Vagina (tissue), 2 donors: ENCODE data around the gene ESR1. TPM values are rescaled to one million over a fixed set of nuclear protein-coding genes. Genes with fewer than 3 reads are reported as not detected.
"Not testable (repeated sequence)": the region's sequence is repeated elsewhere in the genome, so short reads cannot be mapped to it uniquely, and the experiment has no call there.

Experiments used
- DNase-seq, 2 donors: peaks; one replicate each; pipeline ENCODE4 v3.0.0-alpha.2; 2017; ENCODE audit errors: extremely low spot score in 2 of 2
- H3K27ac ChIP-seq: fragments of 200-600 bp; sonication (generic); one replicate; pipeline ENCODE4 v1.5.1; 2019
- H3K27me3 ChIP-seq: fragments of 200-600 bp; sonication (generic); one replicate; pipeline ENCODE4 v1.5.1; 2019
- H3K36me3 ChIP-seq, 2 donors: fragments of 200-600 bp; sonication (generic); one replicate each; pipeline ENCODE4 v1.5.1; 2017 to 2019
- H3K4me1 ChIP-seq: fragments of 200-600 bp; sonication (generic); one replicate; pipeline ENCODE4 v1.5.1; 2019
- H3K4me3 ChIP-seq, 2 donors: fragments of 200-600 bp; sonication (generic); 1 replicate in 1 of 2; 2 replicates in 1 of 2; pipeline ENCODE4 v1.5.1; 2016 to 2019
- H3K9me3 ChIP-seq: fragments of 200-600 bp; sonication (generic); one replicate; pipeline ENCODE4 v1.5.1; 2019
- CTCF ChIP-seq, 3 experiments: fragments of 450-650 bp in 2 of 3; fragments of 200-600 bp in 1 of 3; sonication (generic) in 1 of 3; IDR thresholded peaks; one replicate each; pipeline ENCODE4 v1.5.1; 2017 to 2019; ENCODE audit warnings: antibody characterized with exemption in 3 of 3, mild to moderate bottlenecking in 2 of 3, moderate library complexity in 2 of 3
- POLR2A ChIP-seq, 2 donors: fragments of 450-650 bp; IDR thresholded peaks; one replicate each; pipeline ENCODE4 v1.6.1; 2017; ENCODE audit warnings: antibody characterized with exemption in 2 of 2, mild to moderate bottlenecking in 2 of 2, moderate library complexity in 2 of 2
- POLR2AphosphoS5 ChIP-seq, 2 donors: sonication (generic); formaldehyde crosslinking; IDR thresholded peaks; one replicate each; pipeline ENCODE4 v1.9.0; 2017; ENCODE audit warnings: antibody characterized with exemption in 2 of 2, mild to moderate bottlenecking in 2 of 2, low read depth in 1 of 2; ENCODE audit not compliant: insufficient read depth in 1 of 2
- intact Hi-C: fragments of 100-400 bp; cut with DNase I; formaldehyde crosslinking; loops from one replicate; pipeline ENCODE4 v1.15.1; 2023
- total RNA-seq: library from RNA; depleted of rRNA; stranded (reverse); fragments of >200 nt; gene quantifications from one replicate; pipeline ENCODE4 v1.2.3, GENCODE V29; 2016

ESR1 gene
- total RNA-seq, 1 donor from 2014 or later = 50.3 TPM

- Histone ChIP-seq H3K36me3 (peaks cover 0 to 6% of the 10 kb centered on the region in 2 donors), H3K4me3 (no peak overlapping the region), H3K27me3 (no peaks in the 10 kb centered on the region), H3K4me1 (peaks cover 17% of the 10 kb centered on the region), H3K9me3 (no peaks in the 10 kb centered on the region), H3K27ac (no peak overlapping the region)
- DNase-seq = no peak
- intact Hi-C loops = no loop called here
- TF ChIP-seq CTCF (IDR thresholded peaks at IDR 0.05) (no peak), POLR2AphosphoS5 (IDR thresholded peaks at IDR 0.05; ENCODE audit: insufficient read depth in 1 of 2, low read depth in 1 of 2) (no peak)
Measured at GRCh38 chr6:151862461-151862860, 55.0 kb downstream of the ESR1 start.

DNA sequence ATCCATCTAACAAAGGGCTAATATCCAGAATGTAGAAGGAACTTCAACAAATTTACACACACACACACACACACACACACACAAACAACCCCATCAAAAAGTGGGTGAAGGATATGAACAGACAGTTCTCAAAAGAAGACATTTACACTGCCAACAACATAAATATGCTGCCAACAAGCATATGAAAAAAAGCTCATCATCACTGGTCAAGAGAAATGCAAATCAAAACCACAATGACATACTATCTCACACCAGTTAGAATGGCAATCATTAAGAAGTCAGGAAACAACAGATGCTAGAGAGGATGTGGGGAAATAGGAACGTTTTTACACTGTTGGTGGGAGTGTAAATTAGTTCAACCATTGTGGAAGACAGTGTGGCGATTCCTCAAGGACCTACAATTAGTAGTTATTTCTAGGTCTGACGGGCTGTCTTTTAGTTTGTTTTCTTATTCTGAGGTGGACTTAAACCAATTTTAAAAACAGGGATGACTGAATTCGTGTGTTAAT lies 59.9 kb downstream of the ESR1 start:
- DNase-seq, H3K36me3 ChIP-seq, H3K27me3 ChIP-seq, H3K9me3 ChIP-seq, H3K27ac ChIP-seq, H3K4me3 ChIP-seq, intact Hi-C loops: not testable (repeated sequence)
- H3K4me1 ChIP-seq = peaks cover 16% of the 10 kb centered on the region

DNA sequence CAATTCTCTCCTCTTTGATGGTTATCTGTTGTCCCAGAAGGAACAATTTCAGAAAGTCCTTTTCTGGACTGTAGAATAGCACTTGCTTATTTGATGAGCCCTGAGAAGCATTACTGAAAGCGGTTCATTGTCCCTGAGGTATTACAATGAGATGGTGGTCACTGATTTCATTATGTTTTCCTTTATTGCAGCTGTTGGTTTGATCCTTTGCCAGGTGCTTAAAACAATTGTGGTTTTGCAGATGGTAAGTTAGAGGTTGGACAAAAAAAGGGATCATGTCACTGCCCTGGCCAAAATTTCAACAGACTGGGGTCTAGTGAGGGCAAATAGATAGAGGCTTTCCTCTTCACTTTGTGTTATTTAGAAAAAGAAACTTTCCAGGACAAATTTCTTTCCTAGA lies 61.9 kb downstream of the ESR1 start:
- peaks cover 0 to 8% of the 10 kb centered on the region in 2 donors for H3K36me3 ChIP-seq
- intact Hi-C loops = no loop called here
- H3K27ac ChIP-seq = no peak overlapping the region
- H3K4me1 ChIP-seq = peaks cover 32% of the 10 kb centered on the region
- H3K9me3 ChIP-seq = no peaks in the 10 kb centered on the region
- no peak for TF ChIP-seq POLR2AphosphoS5 (IDR thresholded peaks at IDR 0.05; ENCODE audit: insufficient read depth in 1 of 2, low read depth in 1 of 2)
- no peak for TF ChIP-seq CTCF (IDR thresholded peaks at IDR 0.05)
- TF ChIP-seq POLR2A (IDR thresholded peaks at IDR 0.05) = no peak
- H3K4me3 ChIP-seq = no peak overlapping the region
- H3K27me3 ChIP-seq = no peaks in the 10 kb centered on the region
- no peak for DNase-seq

DNA sequence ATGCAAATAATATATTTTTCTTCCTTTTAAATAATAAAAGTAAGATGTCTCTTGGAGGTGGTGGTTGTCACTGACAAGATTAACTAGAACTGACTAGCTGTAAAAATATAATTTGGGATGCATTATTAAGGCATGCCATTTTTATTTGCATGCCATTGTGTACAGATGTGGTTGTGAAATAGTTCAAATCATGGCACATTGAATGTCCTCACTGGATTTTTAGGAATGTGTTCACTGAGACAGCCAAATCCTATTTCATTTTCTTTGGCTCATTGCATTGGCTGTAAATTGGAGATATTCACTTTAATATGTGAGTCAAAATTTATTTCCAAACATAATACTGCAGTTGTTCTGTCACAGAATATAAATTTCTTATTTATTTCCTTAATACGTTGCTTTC lies 62.3 kb downstream of the ESR1 start:
- Histone ChIP-seq H3K4me3 (no peak overlapping the region), H3K36me3 (peaks cover 0 to 8% of the 10 kb centered on the region in 2 donors), H3K4me1 (peaks cover 32% of the 10 kb centered on the region), H3K27me3 (no peaks in the 10 kb centered on the region), H3K27ac (no peak overlapping the region), H3K9me3 (no peaks in the 10 kb centered on the region)
- intact Hi-C loops = no loop called here
- TF ChIP-seq POLR2AphosphoS5 (IDR thresholded peaks at IDR 0.05; ENCODE audit: insufficient read depth in 1 of 2, low read depth in 1 of 2) (no peak), CTCF (IDR thresholded peaks at IDR 0.05) (no peak), POLR2A (IDR thresholded peaks at IDR 0.05) (no peak)
- no peak for DNase-seq

GRCh38 chr6:151870375-151870774 lies 62.9 kb downstream of the ESR1 start:
- Histone ChIP-seq H3K4me3 (no peak overlapping the region), H3K27me3 (no peaks in the 10 kb centered on the region), H3K9me3 (no peaks in the 10 kb centered on the region), H3K27ac (no peak overlapping the region), H3K36me3 (peaks cover 0 to 8% of the 10 kb centered on the region in 2 donors), H3K4me1 (peaks cover 38% of the 10 kb centered on the region)
- no peak for DNase-seq
- TF ChIP-seq POLR2A (IDR thresholded peaks at IDR 0.05) = no peak
- TF ChIP-seq CTCF (IDR thresholded peaks at IDR 0.05) = no peak
- TF ChIP-seq POLR2AphosphoS5 (IDR thresholded peaks at IDR 0.05; ENCODE audit: insufficient read depth in 1 of 2, low read depth in 1 of 2) = no peak
- intact Hi-C loops = no loop called here
